IMR-90 (cell line): ENCODE measurements around the gene GRB2. TPM values are rescaled to one million over a fixed set of nuclear protein-coding genes. Genes with fewer than 3 reads are reported as not detected.

Experiments used
- ATAC-seq: fragments of 200-7000 bp; cut with Tn5 transposase; 2 replicates; pipeline ENCODE4 v1.9.1; 2020; ENCODE audit warnings: low read depth, mild to moderate bottlenecking, moderate library complexity
- BruUV-seq: library from RNA; stranded (reverse); fragments of 400-500 nt; replicated peaks from 2 replicates; lab custom pipeline; 2021; lab: Mats Ljungman, UMichigan
- CTCF ChIA-PET: fragments of 300-600 bp; formaldehyde crosslinking; extraction: SDS; loops from one replicate; lab custom pipeline; 2021; ENCODE audit warnings: antibody characterized with exemption; lab: Yijun Ruan, JAX
- POLR2A ChIA-PET: fragments of 300-600 bp; sonication (Branson Sonifier 250); formaldehyde crosslinking; loops from one replicate; lab custom pipeline; 2022; ENCODE audit warnings: antibody characterized with exemption; ENCODE audit not compliant: unreplicated experiment; lab: Charles Lee
- DNase-seq: peaks from one replicate; pipeline ENCODE4 v3.0.0; 2013
- H2AFZ ChIP-seq: replicated peaks from 2 replicates; pipeline ENCODE3; 2013; ENCODE audit warnings: low read length, mild to moderate bottlenecking; ENCODE audit not compliant: poor library complexity
- H2AK5ac ChIP-seq: 2 replicates; pipeline ENCODE4 v1.6.1; 2013; ENCODE audit warnings: low read depth, low read length, inconsistent platforms
- H2AK9ac ChIP-seq: replicated peaks from 2 replicates; pipeline ENCODE3; 2013; ENCODE audit warnings: mild to moderate bottlenecking, low read depth, low read length, moderate library complexity; ENCODE audit not compliant: poor library complexity
- H2BK120ac ChIP-seq: 2 replicates; pipeline ENCODE4 v1.6.1; 2013; ENCODE audit warnings: low read depth, low read length, inconsistent platforms
- H2BK15ac ChIP-seq: 3 replicates; pipeline ENCODE4 v1.6.1; 2013; ENCODE audit warnings: low read depth, low read length, inconsistent platforms
- H2BK20ac ChIP-seq: 2 replicates; pipeline ENCODE4 v1.6.1; 2013; ENCODE audit warnings: low read depth, mild to moderate bottlenecking, inconsistent platforms, low read length, moderate library complexity
- H2BK5ac ChIP-seq: 2 replicates; pipeline ENCODE4 v1.6.1; 2013; ENCODE audit warnings: mild to moderate bottlenecking, low read depth, low read length, inconsistent platforms; ENCODE audit not compliant: poor library complexity, severe bottlenecking
- H3K14ac ChIP-seq: replicated peaks from 2 replicates; pipeline ENCODE4 v1.6.1; 2013; ENCODE audit warnings: low read depth, low read length, inconsistent platforms
- H3K18ac ChIP-seq: 2 replicates; pipeline ENCODE4 v1.6.1; 2013; ENCODE audit warnings: low read depth, low read length, control low read depth
- H3K23ac ChIP-seq: 2 replicates; pipeline ENCODE4 v1.6.1; 2013; ENCODE audit warnings: low read depth, low read length, inconsistent platforms
- H3K27ac ChIP-seq: 2 replicates; pipeline ENCODE4 v1.5.1; 2013; ENCODE audit warnings: mild to moderate bottlenecking, control low read depth, low read length; ENCODE audit not compliant: insufficient read depth
- H3K27me3 ChIP-seq: 2 replicates; pipeline ENCODE4 v1.6.1; 2013; ENCODE audit warnings: low read length; ENCODE audit not compliant: control insufficient read depth, insufficient read depth
- H3K36me3 ChIP-seq: 2 replicates; pipeline ENCODE4 v1.6.1; 2013; ENCODE audit warnings: low read length, mixed read lengths; ENCODE audit not compliant: control insufficient read depth, insufficient read depth
- H3K4ac ChIP-seq: 2 replicates; pipeline ENCODE4 v1.6.1; 2013; ENCODE audit warnings: low read depth, low read length, inconsistent platforms
- H3K4me1 ChIP-seq: 2 replicates; pipeline ENCODE4 v1.6.1; 2013; ENCODE audit warnings: low read length, mixed read lengths; ENCODE audit not compliant: control insufficient read depth, insufficient read depth
- H3K4me2 ChIP-seq: 2 replicates; pipeline ENCODE4 v1.6.1; 2013; ENCODE audit warnings: low read depth, mild to moderate bottlenecking, control low read depth, low read length, moderate library complexity
- H3K4me3 ChIP-seq: 2 replicates; pipeline ENCODE4 v1.5.1; 2013; ENCODE audit warnings: low read depth, mild to moderate bottlenecking, control low read depth, low read length, moderate library complexity; ENCODE audit not compliant: insufficient read depth
- H3K56ac ChIP-seq: 2 replicates; pipeline ENCODE4 v1.6.1; 2013; ENCODE audit warnings: low read length, inconsistent platforms; ENCODE audit not compliant: insufficient read depth; ENCODE audit errors: extremely low read depth
- H3K79me1 ChIP-seq, 2 experiments: 2 replicates each; pipeline ENCODE4 v1.6.1; 2013; ENCODE audit warnings: low read length in 2 of 2, inconsistent platforms in 1 of 2, low read depth in 1 of 2
- H3K9ac ChIP-seq: 2 replicates; pipeline ENCODE4 v1.6.1; 2013; ENCODE audit warnings: low read depth, low read length, control low read depth
- H3K9me1 ChIP-seq: 2 replicates; pipeline ENCODE4 v1.6.1; 2013; ENCODE audit warnings: low read length, inconsistent platforms; ENCODE audit not compliant: insufficient read depth
- H3K9me3 ChIP-seq: 2 replicates; pipeline ENCODE4 v1.6.1; 2013; ENCODE audit warnings: low read length; ENCODE audit not compliant: control insufficient read depth, insufficient read depth
- H4K20me1 ChIP-seq: 2 replicates; pipeline ENCODE4 v1.6.1; 2013; ENCODE audit warnings: low read length, inconsistent platforms; ENCODE audit not compliant: insufficient read depth
- H4K5ac ChIP-seq: 2 replicates; pipeline ENCODE4 v1.6.1; 2013; ENCODE audit warnings: mild to moderate bottlenecking, low read depth, low read length, control low read depth
- H4K8ac ChIP-seq, 2 experiments: 2 replicates each; pipeline ENCODE4 v1.6.1; 2013; ENCODE audit warnings: low read depth in 2 of 2, low read length in 2 of 2, control low read depth in 1 of 2, inconsistent platforms in 1 of 2
- H4K91ac ChIP-seq: 2 replicates; pipeline ENCODE4 v1.6.1; 2013; ENCODE audit warnings: low read depth, low read length, inconsistent platforms; ENCODE audit not compliant: insufficient read depth
- CEBPB ChIP-seq: IDR thresholded peaks from 2 replicates; pipeline ENCODE4 v1.6.1; 2012; ENCODE audit warnings: low read depth, low read length, improper control_type of control experiment
- MXI1 ChIP-seq: IDR thresholded peaks from 2 replicates; pipeline ENCODE4 v1.6.1; 2012; ENCODE audit warnings: low read depth, mild to moderate bottlenecking, low read length, moderate library complexity, borderline replicate concordance
- POLR2A ChIP-seq: IDR thresholded peaks from 2 replicates; pipeline ENCODE4 v1.6.1; 2012; ENCODE audit warnings: mild to moderate bottlenecking, low read depth, low read length
- RCOR1 ChIP-seq: IDR thresholded peaks from 2 replicates; pipeline ENCODE4 v1.6.1; 2012; ENCODE audit warnings: mild to moderate bottlenecking, low read length, improper control_type of control experiment; ENCODE audit not compliant: insufficient replicate concordance
- WGBS, 2 experiments: methylation state at CpG; one replicate each; pipeline versions ENCODE4 v1.1.5 to v1.1.7; 2013; ENCODE audit warnings: missing lambda C conversion rate in 2 of 2; ENCODE audit not compliant: insufficient read length in 1 of 2; ENCODE audit errors: extremely low coverage in 2 of 2; 5-methylcytosine and 5-hydroxymethylcytosine counted together
- dilution Hi-C: fragments of 300-500 bp; cut with HindIII; formaldehyde crosslinking; loops from one replicate; pipeline ENCODE4 v1.14.3; 2018; ENCODE audit warnings: low sequenced_read_pairs; ENCODE audit not compliant: unreplicated experiment
- in situ Hi-C: fragments of 300-500 bp; cut with MboI; formaldehyde crosslinking; loops from 3 replicates; pipeline ENCODE4 v1.14.3; 2019; ENCODE audit warnings: low sequenced_read_pairs, inconsistent platforms, mixed read lengths
- intact Hi-C: fragments of 100-400 bp; cut with micrococcal nuclease; formaldehyde crosslinking; loops from 2 replicates; pipeline ENCODE4 v1.10.0; 2022
- polyA plus RNA-seq, 3 experiments: library from polyadenylated mRNA; depleted of rRNA; stranded (reverse); fragments of >200 nt; gene quantifications; 2 replicates each; pipeline ENCODE4 v1.2.3, GENCODE V29; 2012; ENCODE audit warnings: low replicate concordance in 1 of 3
- total RNA-seq: library from RNA; depleted of rRNA; stranded (reverse); fragments of >200 nt; gene quantifications from 2 replicates; pipeline ENCODE4 v1.2.3, GENCODE V29; 2012

GRB2 gene
- total and polyA plus RNA-seq, 2 of the 4 experiments (the other 2 are of a cell fraction), result 49.3 to 62.1 TPM

- Histone ChIP-seq H3K9ac (no peak overlapping the region), H2AK5ac (no peak overlapping the region), H4K5ac (no peak overlapping the region), H3K36me3 (peaks cover 1% of the 10 kb centered on the region; the same call in 1 of the 2 replicates), H3K27me3 (no peaks in the 10 kb centered on the region), H2BK5ac (no peak overlapping the region), H3K56ac (no peak overlapping the region), H2BK120ac (no peak overlapping the region), H2AK9ac (no peak overlapping the region), H3K27ac (no peak overlapping the region), H4K8ac (no peak overlapping the region), H3K14ac (no peak overlapping the region), H3K4me3 (no peak overlapping the region), H3K4ac (no peak overlapping the region), H4K91ac (no peak overlapping the region), H2BK20ac (no peak overlapping the region), H3K23ac (no peak overlapping the region), H3K4me2 (no peak overlapping the region), H2BK15ac (no peak overlapping the region), H3K18ac (no peak overlapping the region), H3K9me1 (peaks cover 25% of the 10 kb centered on the region), H4K20me1 (peaks cover 83% of the 10 kb centered on the region), H2AFZ (no peak overlapping the region), H3K79me1 (peaks cover 60 to 91% of the 10 kb centered on the region in 2 experiments), H3K9me3 (no peaks in the 10 kb centered on the region), H3K4me1 (peaks cover 7% of the 10 kb centered on the region)
- no TSS peak for BruUV-seq
- DNase-seq, result no peak
- no peak for TF ChIP-seq CEBPB
- TF ChIP-seq POLR2A, result no peak
- TF ChIP-seq MXI1, result no peak
- no peak for TF ChIP-seq RCOR1
- in situ Hi-C loops, result no loop called here
- dilution Hi-C loops, result no loop called here
- ChIA-PET CTCF (no interaction called here), POLR2A (no interaction called here)
- no peak for ATAC-seq
- intact Hi-C loops, result no loop called here
- WGBS, 2 experiments, result 33% methylated on average over 2 of the region's 8 CpGs; no CpG with 5 or more reads in 1 of the 2 experiments
Measured at GRCh38 chr17:75345514-75346167, 59.8 kb downstream of the GRB2 start.
